Activated naive CD4-positive, alpha-beta T cell treated with anti-CD3 and anti-CD28 coated beads for 36 hours (primary cell): ENCODE measurements around the gene SPSB1. TPM values are rescaled to one million over a fixed set of nuclear protein-coding genes. Genes with fewer than 3 reads are reported as not detected.

Experiments used
- total RNA-seq, 2 experiments: library from RNA; stranded (reverse); gene quantifications; one replicate each; pipeline ENCODE4 v1.2.3, GENCODE V29; 2021

The SPSB1 gene
- total RNA-seq, 2 experiments from 2014 or later: 4.8 to 5.0 TPM

Other genes with a start within 250 kb of the SPSB1 start
- gene SLC2A5, start 223.3 kb upstream of the SPSB1 start, total RNA-seq: not detected
- gene GPR157, start 163.8 kb upstream of the SPSB1 start, total RNA-seq: 1 to 10 TPM in 1 of 2 experiments, under 1 TPM in 1; 0.94 to 2.3 TPM
- 1 to 10 TPM; 7.8 to 8.3 TPM for gene H6PD, start 58.1 kb upstream of the SPSB1 start, total RNA-seq
- 1 to 10 TPM; 4.7 to 5.2 TPM for gene SLC25A33, start 246.6 kb downstream of the SPSB1 start, total RNA-seq